ENCODE results near the gene DUSP3.
A peak's percentile ranks its signal among the peaks of the same experiment; 100 is the strongest.

Gene DUSP3

GRCh38 chr17:43723697-43724359 lies 54.9 kb downstream of the DUSP3 start:
- no peak for DNase-seq

GRCh38 chr17:43722870-43723665 lies 55.7 kb downstream of the DUSP3 start:
- no peak for DNase-seq

GRCh38 chr17:43722269-43722619 lies 56.5 kb downstream of the DUSP3 start:
- no peak for DNase-seq

GRCh38 chr17:43721537-43722268 lies 57.1 kb downstream of the DUSP3 start:
- no peak for DNase-seq

GRCh38 chr17:43720311-43721060 lies 58.3 kb downstream of the DUSP3 start:
- DNase-seq, result no peak

- no peak for DNase-seq
These were observed 59.2 kb downstream of the DUSP3 start for GRCh38 chr17:43719578-43719977.

GRCh38 chr17:43718544-43718943 lies 60.2 kb downstream of the DUSP3 start:
- peak; percentile 70 for DNase-seq

GRCh38 chr17:43717913-43718312 lies 60.9 kb downstream of the DUSP3 start:
- no peak for DNase-seq

All from COR-L47 (cell line).